SK-N-SH treated with all-trans-retinoic acid at 6 μM for 48 hours (cell line): ENCODE data around the gene LEPROT.
"Not testable (repeated sequence)": the region's sequence is repeated elsewhere in the genome, so short reads cannot be mapped to it uniquely, and the experiment has no call there.

ENCODE experiments used
- ARNTL ChIP-seq: fragments of 450-650 bp; formaldehyde crosslinking; IDR thresholded peaks from 2 replicates; pipeline ENCODE4 v1.5.0; 2020; ENCODE audit warnings: low read depth, mild to moderate bottlenecking, moderate library complexity, borderline replicate concordance
- CSDC2 ChIP-seq: fragments of 250-450 bp; sonication (Bioruptor Pico); IDR thresholded peaks from 2 replicates; pipeline ENCODE4 v1.5.0; 2020; ENCODE audit warnings: mild to moderate bottlenecking, moderate library complexity
- ISL1 ChIP-seq: fragments of 250-450 bp; sonication (Bioruptor Pico); IDR thresholded peaks from 2 replicates; pipeline ENCODE4 v2.1.2; 2022; ENCODE audit warnings: mild to moderate bottlenecking, moderate library complexity
- PPARA ChIP-seq: fragments of 250-450 bp; sonication (Bioruptor Pico); IDR thresholded peaks from 2 replicates; pipeline ENCODE4 v1.5.0; 2020; ENCODE audit warnings: mild to moderate bottlenecking, borderline replicate concordance
- ZFP3 ChIP-seq: fragments of 250-450 bp; sonication (Bioruptor Pico); IDR thresholded peaks from 2 replicates; pipeline ENCODE4 v1.5.0; 2020; ENCODE audit warnings: mild to moderate bottlenecking, moderate library complexity
- ZNF565 ChIP-seq: fragments of 450-650 bp; formaldehyde crosslinking; conservative IDR thresholded peaks from 2 replicates; pipeline ENCODE4 v1.5.0; 2020; ENCODE audit warnings: low read depth, mild to moderate bottlenecking, moderate library complexity
- TF ChIP-seq, protein P1 (sequence below): fragments of 250-450 bp; sonication (Bioruptor Pico); IDR thresholded peaks from 2 replicates; pipeline ENCODE4 v1.8.0; 2020; ENCODE audit warnings: mild to moderate bottlenecking, moderate library complexity, borderline replicate concordance
- TF ChIP-seq, protein P2 (sequence below): fragments of 250-450 bp; sonication (Bioruptor Pico); IDR thresholded peaks from 2 replicates; pipeline ENCODE4 v1.5.1; 2020; ENCODE audit warnings: low read depth, mild to moderate bottlenecking, moderate library complexity

GRCh38 chr1:65455678-65456077, 35.2 kb downstream of the LEPROT start:
- TF ChIP-seq, protein P1, sequence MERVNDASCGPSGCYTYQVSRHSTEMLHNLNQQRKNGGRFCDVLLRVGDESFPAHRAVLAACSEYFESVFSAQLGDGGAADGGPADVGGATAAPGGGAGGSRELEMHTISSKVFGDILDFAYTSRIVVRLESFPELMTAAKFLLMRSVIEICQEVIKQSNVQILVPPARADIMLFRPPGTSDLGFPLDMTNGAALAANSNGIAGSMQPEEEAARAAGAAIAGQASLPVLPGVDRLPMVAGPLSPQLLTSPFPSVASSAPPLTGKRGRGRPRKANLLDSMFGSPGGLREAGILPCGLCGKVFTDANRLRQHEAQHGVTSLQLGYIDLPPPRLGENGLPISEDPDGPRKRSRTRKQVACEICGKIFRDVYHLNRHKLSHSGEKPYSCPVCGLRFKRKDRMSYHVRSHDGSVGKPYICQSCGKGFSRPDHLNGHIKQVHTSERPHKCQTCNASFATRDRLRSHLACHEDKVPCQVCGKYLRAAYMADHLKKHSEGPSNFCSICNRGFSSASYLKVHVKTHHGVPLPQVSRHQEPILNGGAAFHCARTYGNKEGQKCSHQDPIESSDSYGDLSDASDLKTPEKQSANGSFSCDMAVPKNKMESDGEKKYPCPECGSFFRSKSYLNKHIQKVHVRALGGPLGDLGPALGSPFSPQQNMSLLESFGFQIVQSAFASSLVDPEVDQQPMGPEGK (CRISPR knock-in tag), result not testable (repeated sequence)
- not testable (repeated sequence) for TF ChIP-seq CSDC2 (CRISPR knock-in tag); ISL1 (CRISPR knock-in tag); ARNTL; PPARA; ZNF565; ZFP3 (CRISPR knock-in tag)
- TF ChIP-seq, protein P2, sequence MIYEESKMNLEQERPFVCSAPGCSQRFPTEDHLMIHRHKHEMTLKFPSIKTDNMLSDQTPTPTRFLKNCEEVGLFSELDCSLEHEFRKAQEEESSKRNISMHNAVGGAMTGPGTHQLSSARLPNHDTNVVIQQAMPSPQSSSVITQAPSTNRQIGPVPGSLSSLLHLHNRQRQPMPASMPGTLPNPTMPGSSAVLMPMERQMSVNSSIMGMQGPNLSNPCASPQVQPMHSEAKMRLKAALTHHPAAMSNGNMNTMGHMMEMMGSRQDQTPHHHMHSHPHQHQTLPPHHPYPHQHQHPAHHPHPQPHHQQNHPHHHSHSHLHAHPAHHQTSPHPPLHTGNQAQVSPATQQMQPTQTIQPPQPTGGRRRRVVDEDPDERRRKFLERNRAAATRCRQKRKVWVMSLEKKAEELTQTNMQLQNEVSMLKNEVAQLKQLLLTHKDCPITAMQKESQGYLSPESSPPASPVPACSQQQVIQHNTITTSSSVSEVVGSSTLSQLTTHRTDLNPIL (CRISPR knock-in tag), result not testable (repeated sequence)
